Erythroblast (primary cell): Measurements from ENCODE around the gene SLC25A45.

Experiments used
- GATA1 ChIP-seq: IDR thresholded peaks from 2 replicates; pipeline ENCODE4 v1.6.1; 2011; ENCODE audit warnings: low read depth, mild to moderate bottlenecking, control low read depth, low read length, moderate library complexity
- POLR2A ChIP-seq: IDR thresholded peaks from 2 replicates; pipeline ENCODE4 v1.6.1; 2011; ENCODE audit warnings: mild to moderate bottlenecking, low read length

DNA sequence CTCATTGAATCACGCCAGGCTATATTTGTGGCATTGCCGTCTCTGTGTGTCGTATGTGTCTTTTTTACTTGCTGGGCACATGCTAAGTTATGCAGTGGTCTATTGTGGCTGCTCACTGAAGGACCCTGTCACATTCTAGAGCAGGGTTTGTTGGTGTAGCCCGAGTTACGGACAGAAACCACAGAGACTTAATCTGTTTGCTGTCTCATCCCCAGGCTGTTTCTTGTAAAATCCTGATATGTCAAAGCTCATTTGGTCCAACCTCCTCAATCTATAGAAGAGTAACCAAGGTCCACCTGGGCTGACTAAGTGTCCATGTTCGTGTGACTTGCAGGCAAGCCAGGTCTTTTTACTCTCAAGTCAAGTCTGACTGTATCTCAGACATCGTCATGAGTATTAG is 43.8 kb downstream of the SLC25A45 start:
- TF ChIP-seq POLR2A (no peak), GATA1 (no peak)
